GM19452 (cell line): ENCODE data around the gene NOXA1.

Experiments
- ATAC-seq: cut with Tn5 transposase; IDR thresholded peaks from one replicate; pipeline ENCODE4 v1.9.1; 2021; ENCODE audit not compliant: unreplicated experiment

NOXA1 gene

DNA sequence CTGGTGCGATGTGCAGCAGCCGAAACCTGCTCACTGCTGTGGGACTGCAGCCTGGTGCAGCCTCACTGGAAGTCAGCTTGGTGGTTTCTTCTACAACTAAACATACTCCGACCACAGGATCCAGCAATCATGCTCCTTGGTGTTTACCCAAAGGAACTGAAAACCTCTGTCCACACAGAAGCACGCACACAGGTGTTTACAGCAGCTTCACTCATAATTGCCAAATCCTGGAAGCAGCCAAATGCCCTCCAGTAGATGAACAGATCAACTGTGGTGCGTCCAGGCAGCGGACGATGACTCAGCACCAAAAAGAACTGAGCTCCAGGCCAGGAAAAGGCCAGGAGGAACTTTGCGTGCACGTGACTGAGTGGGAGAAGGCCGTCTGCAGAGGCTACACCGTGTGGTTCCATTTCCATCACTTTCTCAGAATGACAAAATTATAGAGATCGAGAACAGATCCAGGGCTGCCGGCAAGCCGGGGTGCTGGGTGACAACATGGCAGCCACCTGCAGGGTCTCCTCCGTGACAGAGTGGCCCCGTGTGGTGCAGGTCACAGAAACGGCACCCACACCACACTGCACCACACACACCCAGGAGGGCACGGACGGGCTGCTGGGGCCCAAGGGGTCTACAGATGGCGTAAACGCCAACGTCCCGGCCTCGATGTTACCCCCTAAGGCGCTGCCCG lies 59.0 kb downstream of the NOXA1 start:
- ATAC-seq: no peak
